NOMO-1 (cell line): ENCODE measurements around the gene ACTG2.
A peak's percentile ranks its signal among the peaks of the same experiment; 100 is the strongest.
"Not testable (repeated sequence)": the region's sequence is repeated elsewhere in the genome, so short reads cannot be mapped to it uniquely, and the experiment has no call there.

Experiments used
- DNase-seq, 2 experiments: peaks; one replicate each; lab custom pipeline; 2025; ENCODE audit not compliant: unreplicated experiment in 2 of 2; lab: John Stamatoyannopoulos, UW

Gene ACTG2

DNA sequence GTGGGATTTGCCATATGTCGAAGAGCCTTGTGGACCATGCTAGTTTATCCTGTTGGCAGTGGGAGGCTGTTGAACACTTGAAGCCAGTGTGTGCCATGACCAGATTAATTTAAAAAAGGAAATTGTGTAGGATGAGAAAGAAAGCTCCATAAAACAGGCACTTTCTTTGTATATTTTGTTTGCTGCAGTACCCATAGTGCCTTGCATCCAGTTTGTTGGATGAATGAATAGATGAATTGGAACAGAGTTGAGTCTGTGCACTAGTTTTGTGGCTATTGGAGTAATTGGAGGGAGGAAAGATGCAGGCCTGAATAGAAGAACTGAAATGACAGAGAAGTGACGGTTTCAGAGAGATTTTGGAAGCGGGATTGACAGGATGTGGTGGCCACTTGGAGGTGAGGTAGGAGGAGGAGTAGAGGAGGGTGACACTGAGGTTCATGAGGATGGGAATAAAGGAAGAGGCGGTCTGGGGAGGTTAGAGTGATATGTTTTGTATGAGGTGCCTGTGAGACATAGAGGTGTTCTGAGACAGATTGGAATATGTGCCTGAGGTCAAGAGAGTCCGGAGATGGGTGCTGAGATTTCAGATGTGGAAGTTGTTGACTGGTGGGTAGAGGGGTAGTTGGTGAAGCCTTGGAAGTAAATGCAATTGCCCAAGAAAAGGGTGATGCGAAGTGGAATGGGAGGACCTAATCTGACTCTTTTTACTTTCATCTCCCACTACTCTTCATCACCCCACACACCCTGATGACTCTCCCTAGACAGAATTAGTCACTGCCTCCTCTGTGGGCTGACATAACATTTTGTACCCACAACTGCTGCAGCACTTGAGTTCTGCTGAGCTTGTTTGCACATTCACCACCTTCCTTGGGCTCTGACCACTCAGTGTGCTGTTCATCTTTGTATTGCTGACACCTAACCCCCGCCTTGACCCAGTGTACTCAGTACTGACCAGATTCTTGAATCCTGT is 39.0 kb downstream of the ACTG2 start:
- DNase-seq, result no peak

DNA sequence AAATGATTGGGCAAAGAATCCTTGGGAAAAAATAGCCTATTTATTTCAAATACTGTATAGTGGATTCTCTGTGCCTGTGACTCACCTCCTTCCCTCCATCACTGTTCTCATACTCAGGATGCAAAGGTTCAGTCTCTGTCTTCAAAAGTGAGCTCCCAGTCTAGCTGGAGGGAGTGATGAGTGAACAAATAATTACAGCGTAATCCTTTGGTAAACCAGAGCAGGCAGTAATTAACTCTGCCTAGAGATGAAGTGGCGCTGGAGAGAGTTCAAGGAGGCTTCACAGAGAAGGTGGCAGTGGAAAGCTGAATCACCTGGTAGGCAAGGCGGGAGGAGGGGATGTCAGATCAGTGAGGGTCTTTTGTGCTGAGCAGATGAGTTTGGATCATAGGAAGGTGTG is 40.4 kb downstream of the ACTG2 start:
- no peak for DNase-seq

DNA sequence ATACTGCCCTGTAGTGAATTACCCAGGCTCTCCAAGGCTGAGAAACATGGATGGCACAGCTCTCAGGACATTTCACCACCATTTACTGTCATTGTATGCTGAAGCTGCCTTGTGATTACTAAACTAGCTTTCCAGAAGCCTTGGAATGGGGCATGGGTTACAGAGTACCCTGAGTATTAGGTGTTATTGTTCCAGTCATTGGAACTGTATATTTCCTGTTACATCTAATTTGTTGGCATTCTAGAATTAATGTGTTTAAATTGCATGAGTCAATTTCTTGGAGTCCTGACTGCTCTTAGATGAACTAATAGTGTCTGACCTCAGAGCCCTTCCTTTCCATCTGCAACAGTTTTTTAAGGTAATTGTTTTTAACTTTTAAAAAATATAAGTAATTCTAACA is 42.8 kb downstream of the ACTG2 start:
- no peak for DNase-seq

DNA sequence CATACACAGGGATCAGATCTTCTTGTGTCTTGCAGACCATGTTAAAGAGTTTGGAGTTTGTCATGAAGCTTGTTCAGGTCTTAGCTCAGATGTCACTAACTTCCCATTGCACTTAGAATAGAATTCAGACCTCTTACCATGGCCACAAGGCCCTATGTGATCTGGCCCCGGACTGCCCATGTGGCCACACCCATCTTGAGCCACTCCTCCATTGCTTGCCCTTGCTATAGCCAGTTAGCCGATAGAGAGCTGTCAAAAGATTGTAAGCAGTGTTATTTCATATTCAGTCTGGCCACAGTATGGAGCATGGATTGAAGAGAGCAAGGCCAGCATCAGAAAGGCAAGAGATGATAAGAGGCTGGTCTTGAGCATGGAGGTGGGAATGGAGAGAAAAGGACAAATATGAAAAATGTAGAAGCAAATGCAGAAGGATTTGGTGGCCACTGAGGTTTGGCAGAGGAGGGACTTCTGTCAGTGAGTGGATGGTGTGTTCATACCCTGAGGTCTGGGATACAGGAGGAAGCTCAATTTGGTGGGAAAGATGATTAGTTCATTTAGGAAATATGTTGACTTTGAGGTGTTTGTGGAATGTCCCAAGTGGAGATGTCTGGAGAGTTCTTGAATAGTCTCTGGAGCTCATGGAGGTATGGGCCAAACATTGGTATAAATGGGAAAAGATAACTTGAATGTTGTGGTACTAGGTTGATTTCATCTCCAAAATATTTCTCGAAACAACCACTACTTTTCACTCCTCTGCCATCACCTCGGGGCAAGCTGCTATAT is 44.5 kb downstream of the ACTG2 start:
- DNase-seq, result no peak

DNA sequence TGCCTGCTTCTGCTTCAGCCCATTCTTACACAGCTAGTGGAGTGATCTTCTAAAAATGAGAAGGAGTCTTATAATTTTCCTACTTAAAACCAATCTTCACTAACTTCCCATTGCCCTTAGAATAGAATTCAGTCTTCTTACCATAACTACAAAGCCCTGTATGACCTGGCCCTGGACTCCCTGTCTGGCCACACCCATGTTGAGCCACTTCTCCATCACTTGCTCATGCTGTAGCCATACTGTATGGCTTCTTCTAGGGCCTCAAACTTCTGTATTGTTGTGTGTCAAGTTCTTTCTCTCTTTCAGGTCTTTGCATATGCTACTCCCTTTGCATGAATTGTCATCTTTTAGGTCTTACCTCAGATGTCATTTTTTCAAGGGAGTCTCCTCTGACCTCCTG is 45.1 kb downstream of the ACTG2 start:
- DNase-seq, result no peak

DNA sequence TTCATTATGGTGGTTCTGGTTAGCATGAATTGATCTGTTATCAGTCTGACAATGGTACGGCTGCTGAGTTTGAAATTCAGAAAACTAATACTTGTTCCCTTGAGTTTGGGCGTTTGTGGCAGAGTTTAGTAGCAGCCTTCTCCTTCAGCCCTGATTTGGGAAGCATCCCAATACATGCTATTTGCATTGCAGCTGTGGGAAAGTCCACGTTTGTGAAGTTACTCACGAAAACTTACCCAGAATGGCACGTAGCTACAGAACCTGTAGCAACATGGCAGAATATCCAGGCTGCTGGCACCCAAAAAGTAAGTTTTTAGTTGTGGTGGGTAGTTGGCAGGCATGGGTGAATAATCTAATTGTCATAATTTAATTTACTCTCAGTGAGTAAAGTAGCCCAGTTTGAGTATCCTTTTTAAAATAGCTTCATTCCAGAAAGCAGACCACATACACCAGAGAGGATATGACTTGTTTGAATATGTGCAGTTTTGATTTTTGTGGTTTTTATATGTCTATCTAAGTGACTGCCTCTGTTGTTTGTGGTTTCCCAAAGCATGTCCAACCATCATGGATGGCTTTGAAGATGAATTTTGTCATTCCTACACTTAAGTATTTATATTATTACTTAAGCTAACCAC is 46.0 kb downstream of the ACTG2 start:
- no peak for DNase-seq

DNA sequence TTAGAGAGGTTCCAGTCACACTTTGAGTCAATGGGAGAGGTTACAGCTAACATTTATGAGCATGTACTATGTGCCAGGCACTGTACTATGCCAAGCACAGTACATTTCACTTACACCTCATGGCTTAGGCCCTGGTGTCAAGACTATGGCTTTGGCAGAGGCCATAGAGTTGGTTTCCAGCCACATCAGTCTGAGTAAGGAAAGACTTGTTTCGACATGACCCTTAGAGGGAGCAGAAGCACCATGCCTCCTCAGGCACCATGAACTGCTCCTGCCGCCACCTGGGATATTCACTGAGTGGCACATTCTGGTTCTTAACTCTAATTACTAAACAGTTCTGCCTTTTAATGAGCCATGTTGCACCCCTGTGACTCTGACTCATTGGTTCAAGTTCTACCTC is 46.6 kb downstream of the ACTG2 start:
- DNase-seq, result peak in 1 of 2 experiments; percentile 25

DNA sequence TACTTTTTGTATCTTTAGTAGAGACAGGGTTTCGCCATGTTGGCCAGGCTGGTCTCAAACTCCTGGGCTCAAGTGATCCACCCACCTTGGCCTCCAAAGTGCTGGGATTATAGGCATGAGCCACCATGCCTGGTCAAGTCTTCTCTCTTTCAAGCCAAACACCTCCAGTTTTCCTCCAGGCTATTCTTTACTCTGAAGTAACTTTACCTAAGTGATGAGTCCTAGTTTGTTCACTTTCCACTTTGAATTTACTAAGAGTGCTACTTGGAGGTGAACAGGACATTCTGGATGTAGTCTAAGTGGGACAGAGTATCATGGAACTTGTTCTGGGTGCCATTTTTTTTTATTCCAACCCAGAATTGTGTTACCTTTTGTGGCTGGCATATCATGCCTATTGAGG is 47.3 kb downstream of the ACTG2 start:
- not testable (repeated sequence) for DNase-seq

DNA sequence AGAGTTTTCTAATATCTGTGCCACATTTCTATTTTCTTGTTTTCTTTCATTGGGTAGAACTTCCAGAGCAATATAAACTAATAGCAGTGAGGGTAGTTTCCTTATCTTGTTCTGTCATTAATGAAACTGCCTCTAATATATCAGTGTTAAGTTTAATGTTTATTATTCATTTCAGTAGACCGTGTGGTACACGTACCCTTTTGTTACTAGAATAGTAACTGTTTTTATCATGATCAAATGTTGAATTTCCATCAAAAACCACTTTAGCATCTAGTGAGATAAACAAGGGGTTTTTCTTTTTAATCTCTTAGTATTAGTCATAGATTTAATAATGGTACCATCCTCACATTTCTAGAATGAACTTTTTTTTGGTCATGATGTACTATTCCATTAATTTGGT is 49.9 kb downstream of the ACTG2 start:
- no peak for DNase-seq

DNA sequence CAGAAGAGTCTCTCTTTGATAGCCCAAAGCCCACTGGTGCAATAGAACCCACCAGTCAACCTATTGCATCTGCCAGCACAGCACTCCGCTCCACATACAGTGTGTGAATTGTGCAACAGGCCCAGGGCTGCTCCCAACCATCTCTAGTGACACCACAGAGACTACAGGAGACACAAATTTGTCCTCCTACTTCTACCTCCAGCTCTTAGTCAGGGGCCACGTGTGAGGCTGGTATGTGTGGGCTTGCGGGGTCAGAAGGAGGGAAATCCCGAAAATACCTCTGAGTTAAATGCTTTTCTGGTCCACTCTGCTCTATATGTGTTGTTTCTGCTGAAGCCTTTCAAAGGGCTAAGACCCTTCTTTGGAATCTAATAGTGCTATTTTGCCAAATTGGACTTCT is 51.9 kb downstream of the ACTG2 start:
- DNase-seq, result no peak

DNA sequence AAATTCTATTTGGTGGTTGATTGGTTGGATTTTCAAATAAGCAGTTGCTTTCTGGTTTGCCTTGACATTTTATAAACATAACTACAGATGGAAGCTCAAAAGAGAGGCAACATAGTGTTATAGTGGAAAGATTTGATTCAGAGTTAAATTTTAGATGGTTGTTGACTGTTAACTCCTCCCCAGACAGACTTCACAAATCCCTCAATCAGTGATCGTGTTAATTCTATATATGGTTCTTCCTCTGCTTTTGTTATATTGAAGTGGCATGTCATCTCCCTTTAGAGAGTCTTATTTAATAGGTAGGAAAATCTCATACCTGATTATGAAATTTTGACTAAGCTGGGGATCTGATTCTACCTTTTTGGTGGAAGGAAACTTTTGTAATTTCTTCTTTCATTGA is 53.4 kb downstream of the ACTG2 start:
- no peak for DNase-seq

DNA sequence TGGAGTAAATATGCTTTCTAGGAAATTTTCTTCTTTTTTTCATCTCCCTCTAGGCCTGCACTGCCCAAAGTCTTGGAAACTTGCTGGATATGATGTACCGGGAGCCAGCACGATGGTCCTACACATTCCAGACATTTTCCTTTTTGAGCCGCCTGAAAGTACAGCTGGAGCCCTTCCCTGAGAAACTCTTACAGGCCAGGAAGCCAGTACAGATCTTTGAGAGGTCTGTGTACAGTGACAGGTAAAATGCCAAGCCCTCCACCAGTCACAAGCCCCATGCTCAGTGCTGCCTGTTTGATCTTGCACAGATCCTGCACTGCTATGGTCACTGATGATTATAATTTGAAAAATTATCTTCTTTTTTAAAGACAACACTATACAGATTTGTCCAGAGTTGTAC is 53.9 kb downstream of the ACTG2 start:
- DNase-seq, result no peak

DNA sequence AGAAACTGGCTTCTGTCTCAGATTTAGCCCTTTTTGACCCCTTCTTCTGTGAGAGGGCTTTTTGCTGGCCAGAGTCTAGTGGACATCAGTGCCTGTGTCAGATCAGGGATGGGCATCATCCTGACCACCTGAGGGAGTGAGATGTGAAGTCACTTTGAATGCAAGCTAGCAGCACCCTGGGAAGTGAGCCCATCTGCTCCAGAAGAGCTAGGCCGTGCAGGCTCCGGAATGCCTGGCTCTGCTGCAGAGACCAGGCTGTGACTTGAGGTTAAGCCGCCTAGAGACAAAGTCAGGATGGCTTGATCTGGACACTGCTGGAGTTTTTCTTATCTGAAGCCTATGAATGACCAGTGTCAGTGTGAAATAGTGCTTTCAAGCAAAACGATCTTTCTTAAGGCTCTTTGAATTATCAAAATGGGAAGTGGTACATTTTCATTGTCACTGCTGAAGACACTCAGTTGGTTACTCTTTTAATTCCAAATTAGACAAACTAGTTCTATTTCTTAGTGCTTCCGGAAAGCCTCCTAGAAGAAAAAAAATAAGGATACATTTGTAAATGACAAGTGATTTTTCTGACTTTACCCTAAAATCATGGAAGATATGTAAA is 54.7 kb downstream of the ACTG2 start:
- DNase-seq, result peak in 1 of 2 experiments; percentile 27

DNA sequence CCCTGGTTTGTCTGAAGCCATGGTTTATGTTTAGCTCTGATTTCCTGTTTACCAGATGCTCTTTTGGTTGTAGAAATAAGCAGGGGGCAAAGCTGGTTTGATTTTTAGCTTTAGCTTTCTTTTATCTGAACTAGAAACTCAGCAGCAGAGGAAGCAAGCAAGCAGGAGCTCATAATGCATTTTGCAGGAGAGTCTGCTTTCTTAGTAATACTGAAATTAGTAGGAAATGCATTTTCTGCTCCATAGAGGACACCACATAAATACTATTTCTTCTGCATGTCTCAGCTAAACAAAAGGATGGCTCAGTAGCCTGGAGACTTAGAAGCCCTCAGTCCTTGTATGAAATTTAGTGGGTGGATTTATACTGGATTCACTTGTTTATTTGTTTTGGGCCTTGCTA is 57.0 kb downstream of the ACTG2 start:
- DNase-seq, result no peak

DNA sequence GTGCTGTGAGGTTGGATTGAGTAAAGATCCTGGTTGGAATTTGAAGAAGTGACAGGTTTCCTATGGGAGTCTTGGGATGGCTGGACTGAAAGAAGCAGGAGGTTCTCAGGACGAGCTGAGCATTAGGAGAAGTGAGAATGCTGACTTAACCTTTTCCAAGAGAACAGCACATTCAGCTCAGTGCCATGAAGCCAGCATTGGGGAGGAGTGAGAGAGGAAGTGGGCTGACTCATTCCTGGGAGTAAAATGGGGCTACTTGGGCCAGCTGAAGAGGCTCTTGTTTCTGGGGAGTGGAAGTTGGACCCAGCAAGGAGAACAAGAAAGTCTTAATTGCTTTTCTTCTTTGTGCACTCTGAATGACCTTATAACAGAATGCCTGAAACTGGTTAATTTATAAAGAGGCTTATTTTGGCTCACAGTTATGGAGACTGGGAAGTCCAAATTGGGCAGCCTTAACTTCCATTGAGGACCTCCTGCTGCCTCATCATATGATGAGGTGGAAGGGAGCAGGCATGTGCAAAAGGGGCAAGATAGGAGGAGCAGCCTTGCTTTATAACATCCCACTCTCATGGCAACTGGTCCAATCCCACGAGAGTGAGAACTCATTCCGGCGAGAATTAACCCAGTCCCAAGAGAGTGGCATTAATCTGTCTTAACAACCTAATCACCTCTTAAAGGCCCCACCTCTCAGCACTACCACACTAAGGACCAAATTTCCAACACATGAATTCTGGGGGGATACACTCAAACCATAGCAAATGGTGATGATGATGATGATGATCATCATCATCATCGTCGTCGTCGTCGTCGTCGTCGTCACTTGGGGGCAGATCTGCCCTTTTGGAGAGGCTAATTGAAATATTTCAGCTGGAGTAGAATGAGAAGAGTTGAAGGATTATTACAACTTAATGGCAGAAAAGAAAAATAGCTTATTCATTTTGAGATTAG is 60.0 kb downstream of the ACTG2 start:
- peak; percentile 23 to 32 for DNase-seq

DNA sequence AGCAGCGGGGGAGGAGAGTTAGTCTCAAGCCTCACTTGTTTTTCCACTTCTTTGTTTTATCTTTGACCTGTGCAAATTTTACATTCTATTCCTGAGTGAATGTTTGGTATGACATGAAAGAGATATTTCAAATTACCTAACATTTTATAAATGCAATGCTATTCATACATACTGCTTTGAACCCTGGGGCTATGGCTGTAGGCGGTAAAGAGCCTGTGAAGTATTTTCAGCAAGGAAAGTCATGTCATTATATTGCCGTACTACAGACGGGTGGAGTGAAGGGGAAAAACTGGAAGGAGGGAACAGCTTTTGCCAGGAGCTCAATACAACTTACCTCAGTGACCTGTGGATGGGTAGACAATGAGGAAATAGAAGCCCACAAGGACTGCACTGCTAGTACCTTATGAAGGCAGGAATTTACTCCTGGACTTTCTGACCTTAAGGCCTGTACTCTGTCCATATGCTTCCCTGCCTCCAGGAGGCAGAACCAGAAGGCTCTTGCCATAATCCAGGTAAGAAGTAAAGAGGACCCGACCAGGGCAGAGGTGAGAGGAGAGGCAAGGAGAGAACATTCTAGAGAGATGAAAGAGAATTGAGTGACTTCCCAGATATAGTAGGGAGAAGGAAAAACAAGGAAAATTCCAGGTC is 63.5 kb downstream of the ACTG2 start:
- DNase-seq, result no peak

DNA sequence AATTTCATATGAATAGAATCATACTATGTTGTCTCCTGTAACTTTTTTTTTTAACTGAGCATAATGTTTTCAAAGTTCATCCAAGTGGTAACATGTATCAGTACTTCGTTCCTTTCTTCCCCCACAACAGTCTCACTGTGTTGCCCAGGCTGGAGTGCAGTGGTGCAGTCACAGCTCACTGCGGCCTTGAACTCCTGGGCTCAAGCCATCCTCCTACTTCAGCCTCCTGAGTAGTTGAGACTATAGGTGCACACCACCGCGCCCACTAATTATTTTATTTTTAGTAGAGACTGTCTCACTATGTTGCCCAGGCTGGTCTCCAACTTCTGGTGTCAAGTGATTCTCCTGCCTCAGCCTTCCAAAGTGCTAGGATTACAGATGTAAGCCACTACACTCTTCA is 68.5 kb downstream of the ACTG2 start:
- no peak for DNase-seq

DNA sequence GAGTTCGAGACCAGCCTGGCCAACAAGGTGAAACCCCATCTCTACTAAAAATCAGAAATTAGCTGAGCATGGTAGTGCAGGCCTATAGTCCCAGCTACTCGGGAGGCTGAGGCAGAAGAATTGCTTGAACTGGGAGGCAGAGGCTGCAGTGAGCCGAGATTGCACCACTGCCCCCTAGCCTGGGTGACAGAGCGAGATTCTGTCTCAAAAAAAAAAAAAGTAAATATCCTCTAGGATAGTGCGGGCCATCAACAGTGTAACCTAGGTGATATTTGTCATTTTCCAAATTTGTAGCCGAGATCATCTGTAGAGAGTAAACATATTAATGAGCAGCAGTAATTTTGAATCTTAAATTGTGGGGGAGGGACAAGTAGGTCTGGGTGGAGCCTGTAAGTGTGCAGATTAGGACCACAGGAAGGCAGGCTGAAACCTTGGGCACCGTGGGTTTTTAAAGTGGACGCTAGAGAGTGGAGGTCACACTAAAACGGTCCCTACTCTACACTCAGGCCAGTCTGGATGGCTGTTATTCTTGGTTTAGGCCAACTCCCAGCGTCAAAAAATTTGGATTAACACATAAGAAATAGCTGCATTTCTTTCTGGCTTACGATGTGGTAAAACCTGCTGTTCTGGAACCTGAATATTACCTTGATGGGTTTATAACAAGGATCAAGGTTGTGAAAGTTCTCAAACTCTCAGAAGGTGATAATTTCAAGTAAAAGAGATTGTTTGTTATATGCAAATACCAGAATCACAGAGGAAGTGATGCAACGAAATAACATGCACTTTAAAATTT is 69.2 kb downstream of the ACTG2 start:
- DNase-seq, result no peak

DNA sequence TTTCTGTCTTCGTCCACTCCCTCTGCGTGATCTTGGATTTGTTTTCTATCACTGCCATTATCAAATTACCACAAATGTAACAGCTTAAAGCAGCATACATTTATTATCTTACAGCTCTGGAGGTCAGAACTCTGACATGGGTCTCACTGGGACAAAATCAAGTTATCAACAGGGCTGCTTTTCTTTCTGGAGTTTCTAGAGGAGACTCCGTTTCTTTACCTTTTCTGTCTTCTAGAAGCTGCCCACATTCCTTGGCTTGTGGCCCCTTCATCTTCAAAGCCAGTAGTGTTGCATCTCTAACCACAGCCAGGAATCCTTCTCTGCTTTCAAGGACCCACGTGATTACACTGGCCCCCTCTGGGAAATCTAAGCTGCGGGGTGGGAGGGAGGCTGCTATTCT is 70.0 kb downstream of the ACTG2 start:
- DNase-seq, result no peak
